ENCODE data around the gene SWAP70.

SWAP70 gene

GRCh38 chr11:9790703-9791102 lies 126.8 kb downstream of the SWAP70 start:
- H3K4me3 ChIP-seq (IDR thresholded peaks at IDR 0.05; ENCODE audit: insufficient read depth, low read depth, low read length): no peak overlapping the region
- TF ChIP-seq CTCF (conservative IDR thresholded peaks at IDR 0.05; ENCODE audit: low read depth, low read length): no peak
- H3K27ac ChIP-seq: no peak overlapping the region
- no peaks in the 10 kb centered on the region for H3K4me1 ChIP-seq (ENCODE audit: low read depth, poor library complexity, severe bottlenecking)
- no peaks in the 10 kb centered on the region for H3K79me2 ChIP-seq (ENCODE audit: insufficient read depth, low read depth)
- no peak overlapping the region for H2AFZ ChIP-seq (ENCODE audit: low read depth)
- no peaks in the 10 kb centered on the region for H3K36me3 ChIP-seq (ENCODE audit: insufficient read depth)
- no peak overlapping the region for H3K4me2 ChIP-seq
- H3K9ac ChIP-seq: no peak overlapping the region
- H3K27me3 ChIP-seq (ENCODE audit: insufficient read depth, low read depth): no peaks in the 10 kb centered on the region
- H4K20me1 ChIP-seq (ENCODE audit: insufficient read depth): no peaks in the 10 kb centered on the region

GRCh38 chr11:9796266-9796665 lies 132.4 kb downstream of the SWAP70 start:
- TF ChIP-seq CTCF (conservative IDR thresholded peaks at IDR 0.05; ENCODE audit: low read depth, low read length): no peak
- Histone ChIP-seq H3K36me3 (ENCODE audit: insufficient read depth) (no peaks in the 10 kb centered on the region), H3K4me2 (no peak overlapping the region), H4K20me1 (ENCODE audit: insufficient read depth) (no peaks in the 10 kb centered on the region), H3K79me2 (ENCODE audit: insufficient read depth, low read depth) (no peaks in the 10 kb centered on the region), H3K27me3 (ENCODE audit: insufficient read depth, low read depth) (no peaks in the 10 kb centered on the region), H3K9ac (no peak overlapping the region), H3K27ac (no peak overlapping the region), H3K4me1 (ENCODE audit: low read depth, poor library complexity, severe bottlenecking) (no peaks in the 10 kb centered on the region), H3K4me3 (IDR thresholded peaks at IDR 0.05; ENCODE audit: insufficient read depth, low read depth, low read length) (no peak overlapping the region), H2AFZ (ENCODE audit: low read depth) (no peak overlapping the region)

GRCh38 chr11:9796854-9797253 lies 133.0 kb downstream of the SWAP70 start:
- H3K4me1 ChIP-seq (ENCODE audit: low read depth, poor library complexity, severe bottlenecking): no peaks in the 10 kb centered on the region
- no peak overlapping the region for H3K27ac ChIP-seq
- H3K4me2 ChIP-seq: no peak overlapping the region
- no peaks in the 10 kb centered on the region for H3K27me3 ChIP-seq (ENCODE audit: insufficient read depth, low read depth)
- no peaks in the 10 kb centered on the region for H3K36me3 ChIP-seq (ENCODE audit: insufficient read depth)
- H2AFZ ChIP-seq (ENCODE audit: low read depth): no peak overlapping the region
- TF ChIP-seq CTCF (conservative IDR thresholded peaks at IDR 0.05; ENCODE audit: low read depth, low read length): no peak
- H4K20me1 ChIP-seq (ENCODE audit: insufficient read depth): no peaks in the 10 kb centered on the region
- H3K4me3 ChIP-seq (IDR thresholded peaks at IDR 0.05; ENCODE audit: insufficient read depth, low read depth, low read length): no peak overlapping the region
- no peak overlapping the region for H3K9ac ChIP-seq
- H3K79me2 ChIP-seq (ENCODE audit: insufficient read depth, low read depth): no peaks in the 10 kb centered on the region

GRCh38 chr11:9797300-9797699 lies 133.4 kb downstream of the SWAP70 start:
- H3K27ac ChIP-seq: no peak overlapping the region
- H3K36me3 ChIP-seq (ENCODE audit: insufficient read depth): no peaks in the 10 kb centered on the region
- H3K27me3 ChIP-seq (ENCODE audit: insufficient read depth, low read depth): no peaks in the 10 kb centered on the region
- H3K4me3 ChIP-seq (IDR thresholded peaks at IDR 0.05; ENCODE audit: insufficient read depth, low read depth, low read length): no peak overlapping the region
- no peak overlapping the region for H2AFZ ChIP-seq (ENCODE audit: low read depth)
- TF ChIP-seq CTCF (conservative IDR thresholded peaks at IDR 0.05; ENCODE audit: low read depth, low read length): no peak
- H3K4me2 ChIP-seq: no peak overlapping the region
- no peaks in the 10 kb centered on the region for H3K79me2 ChIP-seq (ENCODE audit: insufficient read depth, low read depth)
- no peak overlapping the region for H3K9ac ChIP-seq
- H4K20me1 ChIP-seq (ENCODE audit: insufficient read depth): no peaks in the 10 kb centered on the region
- peaks cover 3% of the 10 kb centered on the region for H3K4me1 ChIP-seq (ENCODE audit: low read depth, poor library complexity, severe bottlenecking)

Measured in KMS-11 (cell line).